Skin epidermis (tissue), 12 donors: Measurements from ENCODE around the gene NFAT5.

Experiments
- H3K27ac ChIP-seq, 21 experiments: fragments of 200-600 bp; sonication (generic) in 11 of 21; one replicate each; pipeline ENCODE4 v1.5.0; 2020; ENCODE audit warnings: mild to moderate bottlenecking in 3 of 21, inconsistent platforms in 2 of 21, moderate library complexity in 2 of 21
- H3K4me3 ChIP-seq, 7 experiments: fragments of 200-600 bp; sonication (generic) in 2 of 7; one replicate each; pipeline ENCODE4 v1.5.0; 2020; ENCODE audit warnings: inconsistent platforms in 2 of 7, mild to moderate bottlenecking in 2 of 7, moderate library complexity in 1 of 7

The NFAT5 gene

GRCh38 chr16:69691980-69692911 is 126.5 kb downstream of the NFAT5 start:
- no peak overlapping the region for H3K27ac ChIP-seq
- H3K4me3 ChIP-seq = no peak overlapping the region

GRCh38 chr16:69693916-69694315 is 128.2 kb downstream of the NFAT5 start:
- Histone ChIP-seq H3K27ac (no peak overlapping the region), H3K4me3 (no peak overlapping the region)

- no peak overlapping the region for H3K27ac ChIP-seq
- H3K4me3 ChIP-seq = no peak overlapping the region
Measured at GRCh38 chr16:69698404-69698803, 132.6 kb downstream of the NFAT5 start.

GRCh38 chr16:69699915-69700314 is 134.1 kb downstream of the NFAT5 start:
- no peak overlapping the region for H3K4me3 ChIP-seq
- H3K27ac ChIP-seq = no peak overlapping the region

- H3K4me3 ChIP-seq = no peak overlapping the region
Measured at GRCh38 chr16:69701452-69701851, 135.7 kb downstream of the NFAT5 start.

GRCh38 chr16:69701866-69702265 is 136.1 kb downstream of the NFAT5 start:
- Histone ChIP-seq H3K4me3 (no peak overlapping the region), H3K27ac (no peak overlapping the region)

More at GRCh38 chr16:69701452-69701851, 135.7 kb downstream of the NFAT5 start:
- H3K27ac ChIP-seq = no peak overlapping the region

- Histone ChIP-seq H3K27ac (no peak overlapping the region), H3K4me3 (no peak overlapping the region)
Measured at GRCh38 chr16:69703638-69704037, 137.9 kb downstream of the NFAT5 start.

- Histone ChIP-seq H3K4me3 (no peak overlapping the region), H3K27ac (peak overlapping the region in 7 of 21 experiments; percentile 0 to 47 (median 27))
Measured at GRCh38 chr16:69706256-69706974, 140.6 kb downstream of the NFAT5 start.

- peak overlapping the region in 3 of 21 experiments; percentile 0 to 27 (median 16) for H3K27ac ChIP-seq
- H3K4me3 ChIP-seq = no peak overlapping the region
Measured at GRCh38 chr16:69706975-69707340, 141.2 kb downstream of the NFAT5 start.

- H3K4me3 ChIP-seq = no peak overlapping the region
- no peak overlapping the region for H3K27ac ChIP-seq
Measured at GRCh38 chr16:69707920-69708683, 142.3 kb downstream of the NFAT5 start.

- Histone ChIP-seq H3K4me3 (no peak overlapping the region), H3K27ac (peak overlapping the region in 7 of 21 experiments; percentile 26 to 71 (median 47))
Measured at GRCh38 chr16:69709456-69710084, 143.8 kb downstream of the NFAT5 start.

GRCh38 chr16:69711115-69711740 is 145.5 kb downstream of the NFAT5 start:
- H3K4me3 ChIP-seq = no peak overlapping the region
- peak overlapping the region in 11 of 21 experiments; percentile 15 to 71 (median 41) for H3K27ac ChIP-seq

GRCh38 chr16:69712277-69712676 is 146.5 kb downstream of the NFAT5 start:
- H3K27ac ChIP-seq = peak overlapping the region in 5 of 21 experiments; percentile 38 to 71 (median 51)
- H3K4me3 ChIP-seq = no peak overlapping the region

- peak overlapping the region in 1 of 21 experiments; percentile 37 for H3K27ac ChIP-seq
- H3K4me3 ChIP-seq = no peak overlapping the region
Measured at GRCh38 chr16:69712914-69713581, 147.3 kb downstream of the NFAT5 start.

GRCh38 chr16:69717066-69717465 is 151.3 kb downstream of the NFAT5 start:
- no peak overlapping the region for H3K4me3 ChIP-seq
- H3K27ac ChIP-seq = no peak overlapping the region

GRCh38 chr16:69718111-69718764 is 152.5 kb downstream of the NFAT5 start:
- H3K27ac ChIP-seq = no peak overlapping the region
- no peak overlapping the region for H3K4me3 ChIP-seq

- Histone ChIP-seq H3K27ac (no peak overlapping the region), H3K4me3 (no peak overlapping the region)
Measured at GRCh38 chr16:69720822-69721430, 155.2 kb downstream of the NFAT5 start.
